OCI-LY1 (cell line): ENCODE measurements around the gene MPZL1.
A peak's percentile ranks its signal among the peaks of the same experiment; 100 is the strongest.

Experiments
- H2AFZ ChIP-seq: fragments of 200-600 bp; sonication (generic), shearing (Covaris generic); 2 replicates; pipeline ENCODE4 v1.6.0; 2014; ENCODE audit warnings: antibody characterized with exemption, mild to moderate bottlenecking, low read length
- H3F3A ChIP-seq: fragments of 200-600 bp; sonication (generic), shearing (Covaris generic); 2 replicates; pipeline ENCODE4 v1.6.0; 2014; ENCODE audit warnings: mild to moderate bottlenecking, antibody characterized with exemption, low read length, moderate library complexity; ENCODE audit not compliant: insufficient read depth
- H3K27ac ChIP-seq: fragments of 200-600 bp; sonication (generic); 2 replicates; pipeline ENCODE4 v1.5.1; 2014; ENCODE audit warnings: low read length, mixed run types, mild to moderate bottlenecking, low read depth; ENCODE audit not compliant: poor library complexity, severe bottlenecking
- H3K27me3 ChIP-seq: fragments of 200-600 bp; sonication (generic); 2 replicates; pipeline ENCODE4 v1.6.0; 2014; ENCODE audit warnings: antibody characterized with exemption, mild to moderate bottlenecking, low read length, moderate library complexity; ENCODE audit not compliant: insufficient read depth
- H3K36me3 ChIP-seq: fragments of 200-600 bp; sonication (generic); 2 replicates; pipeline ENCODE4 v1.6.1; 2014; ENCODE audit warnings: mild to moderate bottlenecking, antibody characterized with exemption, low read length, moderate library complexity, mixed read lengths; ENCODE audit not compliant: insufficient read depth
- H3K4me1 ChIP-seq: fragments of 200-600 bp; sonication (generic); 2 replicates; pipeline ENCODE4 v1.5.1; 2014; ENCODE audit warnings: mild to moderate bottlenecking, low read length, moderate library complexity; ENCODE audit not compliant: insufficient read depth, severe bottlenecking
- H3K4me2 ChIP-seq: fragments of 200-600 bp; sonication (generic), shearing (Covaris generic); 2 replicates; pipeline ENCODE4 v1.6.1; 2014; ENCODE audit warnings: low read length
- H3K4me3 ChIP-seq: fragments of 200-600 bp; sonication (generic); 2 replicates; pipeline ENCODE4 v1.5.1; 2014; ENCODE audit warnings: low read length, low read depth, mild to moderate bottlenecking, mixed read lengths; ENCODE audit not compliant: poor library complexity, severe bottlenecking
- H3K79me2 ChIP-seq: fragments of 200-600 bp; shearing (Covaris generic); 2 replicates; pipeline ENCODE4 v1.6.1; 2016; ENCODE audit warnings: mixed run types, low read length, mixed read lengths; ENCODE audit not compliant: insufficient read depth
- H3K9ac ChIP-seq: fragments of 200-600 bp; sonication (generic), shearing (Covaris generic); 2 replicates; pipeline ENCODE4 v1.6.1; 2014; ENCODE audit warnings: mild to moderate bottlenecking, low read length, mixed read lengths
- H3K9me2 ChIP-seq: fragments of 200-600 bp; sonication (generic), shearing (Covaris generic); 2 replicates; pipeline ENCODE4 v1.6.1; 2014; ENCODE audit warnings: low read depth, mild to moderate bottlenecking, low read length, mixed read lengths
- H3K9me3 ChIP-seq: fragments of 200-600 bp; shearing (Covaris generic); 2 replicates; pipeline ENCODE4 v1.6.1; 2014; ENCODE audit warnings: low read length, mixed read lengths
- H4K20me1 ChIP-seq: fragments of 200-600 bp; sonication (generic), shearing (Covaris generic); 2 replicates; pipeline ENCODE4 v1.6.0; 2016; ENCODE audit warnings: mild to moderate bottlenecking, low read length; ENCODE audit not compliant: insufficient read depth
- CTCF ChIP-seq: fragments of 200-600 bp; sonication (generic), shearing (Covaris generic); IDR thresholded peaks from 2 replicates; pipeline ENCODE4 v1.5.1; 2017; ENCODE audit warnings: mild to moderate bottlenecking, antibody characterized with exemption, low read length, moderate library complexity, mixed read lengths
- EZH2 ChIP-seq: fragments of 200-600 bp; sonication (generic), shearing (Covaris generic); IDR thresholded peaks from 2 replicates; pipeline ENCODE4 v1.8.0; 2017; ENCODE audit warnings: borderline replicate concordance, mixed run types, mild to moderate bottlenecking, antibody characterized with exemption, low read length, moderate library complexity, mixed read lengths

Gene MPZL1

GRCh38 chr1:167683226-167683625 lies 38.6 kb upstream of the MPZL1 start:
- no peaks in the 10 kb centered on the region for H3F3A ChIP-seq
- H3K4me1 ChIP-seq: peaks cover 30% of the 10 kb centered on the region
- H3K79me2 ChIP-seq: no peaks in the 10 kb centered on the region
- H3K27ac ChIP-seq: no peak overlapping the region
- H3K9me3 ChIP-seq: no peaks in the 10 kb centered on the region
- H3K36me3 ChIP-seq: peaks cover 88% of the 10 kb centered on the region
- no peaks in the 10 kb centered on the region for H4K20me1 ChIP-seq
- no peak overlapping the region for H2AFZ ChIP-seq
- H3K9me2 ChIP-seq: no peaks in the 10 kb centered on the region
- no peak overlapping the region for H3K4me3 ChIP-seq
- no peak overlapping the region for H3K9ac ChIP-seq
- TF ChIP-seq EZH2 (no peak), CTCF (no peak)
- no peaks in the 10 kb centered on the region for H3K27me3 ChIP-seq
- no peak overlapping the region for H3K4me2 ChIP-seq

- Histone ChIP-seq H3K9ac (no peak overlapping the region), H3K9me2 (no peaks in the 10 kb centered on the region), H3K27me3 (no peaks in the 10 kb centered on the region), H4K20me1 (no peaks in the 10 kb centered on the region), H3K4me3 (no peak overlapping the region), H2AFZ (no peak overlapping the region), H3K9me3 (no peaks in the 10 kb centered on the region), H3K79me2 (no peaks in the 10 kb centered on the region), H3F3A (no peaks in the 10 kb centered on the region), H3K4me1 (peaks cover 31% of the 10 kb centered on the region), H3K36me3 (peaks cover 89% of the 10 kb centered on the region), H3K27ac (peak overlapping the region; percentile 35), H3K4me2 (no peak overlapping the region)
- TF ChIP-seq CTCF (no peak), EZH2 (no peak)
Observed at GRCh38 chr1:167683641-167684502, 37.9 kb upstream of the MPZL1 start.

- H2AFZ ChIP-seq: no peak overlapping the region
- no peak overlapping the region for H3K4me3 ChIP-seq
- no peaks in the 10 kb centered on the region for H3K79me2 ChIP-seq
- H3K27me3 ChIP-seq: no peaks in the 10 kb centered on the region
- H3K4me2 ChIP-seq: no peak overlapping the region
- H3K9ac ChIP-seq: no peak overlapping the region
- H3K36me3 ChIP-seq: peaks cover 87% of the 10 kb centered on the region
- no peak for TF ChIP-seq CTCF
- TF ChIP-seq EZH2: no peak
- H3K9me2 ChIP-seq: no peaks in the 10 kb centered on the region
- no peaks in the 10 kb centered on the region for H3F3A ChIP-seq
- H3K4me1 ChIP-seq: peaks cover 20% of the 10 kb centered on the region
- no peak overlapping the region for H3K27ac ChIP-seq
- H3K9me3 ChIP-seq: no peaks in the 10 kb centered on the region
- H4K20me1 ChIP-seq: no peaks in the 10 kb centered on the region
Observed at GRCh38 chr1:167685844-167686243, 35.9 kb upstream of the MPZL1 start.
